NCI-H1105 (cell line): ENCODE results near the gene FBN2.
A peak's percentile ranks its signal among the peaks of the same experiment; 100 is the strongest.

ENCODE experiments used
- DNase-seq: peaks from one replicate; lab custom pipeline; 2025; lab: John Stamatoyannopoulos, UW

Gene FBN2

GRCh38 chr5:128252196-128252595, 285.8 kb downstream of the FBN2 start:
- no peak for DNase-seq

- no peak for DNase-seq
Observed at GRCh38 chr5:128245974-128246373, 292.1 kb downstream of the FBN2 start.

- DNase-seq = no peak
Observed at GRCh38 chr5:128243958-128244582, 294.0 kb downstream of the FBN2 start.

DNA sequence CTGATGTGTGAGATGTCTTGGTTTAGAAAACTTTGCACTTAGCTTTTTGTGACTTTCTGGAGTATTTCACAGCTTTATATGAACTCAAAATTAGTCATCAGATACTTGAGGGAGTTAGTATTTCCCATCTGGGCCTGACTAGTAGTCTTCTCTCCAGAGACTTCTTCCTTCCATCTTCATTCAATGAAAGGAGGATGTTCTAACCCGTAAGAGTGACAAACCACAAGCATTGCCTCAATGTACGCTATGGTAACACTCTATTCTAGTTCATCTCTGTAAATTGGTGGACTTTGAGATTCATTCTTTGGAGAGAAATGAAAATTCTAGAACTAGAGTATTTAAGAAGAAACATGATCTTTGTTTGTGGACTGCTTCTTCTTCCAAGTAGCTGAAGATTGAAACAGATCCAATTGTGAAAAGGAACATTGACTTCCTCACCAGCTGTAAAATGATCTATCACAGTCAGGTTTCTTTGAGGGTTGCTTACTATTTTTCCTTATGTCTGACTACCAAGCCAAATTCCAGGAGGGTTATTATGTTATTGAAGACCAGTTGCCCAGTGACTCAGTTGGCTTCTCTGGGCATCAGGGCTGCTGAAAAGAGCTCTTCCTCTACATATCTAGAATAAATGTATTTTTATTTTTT, 296.9 kb downstream of the FBN2 start:
- DNase-seq = no peak

GRCh38 chr5:128237546-128237945, 300.5 kb downstream of the FBN2 start:
- DNase-seq = no peak

DNA sequence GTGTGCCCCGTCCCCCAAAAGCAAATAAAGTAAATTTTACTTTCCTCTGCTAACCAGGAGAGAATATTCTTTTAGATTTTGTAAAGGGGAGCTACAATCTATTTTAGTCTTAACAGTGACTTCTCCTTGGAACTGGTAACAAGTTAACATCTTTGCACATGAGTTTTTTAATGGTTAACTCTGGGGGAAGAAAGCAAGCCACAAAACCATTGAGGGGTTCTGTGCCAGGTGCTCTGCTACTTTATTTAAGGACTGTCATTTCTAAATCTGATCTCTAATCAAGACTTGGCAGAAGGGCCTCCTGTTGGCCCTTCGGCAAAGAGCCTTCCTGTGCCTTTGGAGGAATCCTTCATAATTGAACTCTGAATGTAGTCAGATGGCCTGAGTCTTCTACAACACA, 301.0 kb downstream of the FBN2 start:
- no peak for DNase-seq

DNA sequence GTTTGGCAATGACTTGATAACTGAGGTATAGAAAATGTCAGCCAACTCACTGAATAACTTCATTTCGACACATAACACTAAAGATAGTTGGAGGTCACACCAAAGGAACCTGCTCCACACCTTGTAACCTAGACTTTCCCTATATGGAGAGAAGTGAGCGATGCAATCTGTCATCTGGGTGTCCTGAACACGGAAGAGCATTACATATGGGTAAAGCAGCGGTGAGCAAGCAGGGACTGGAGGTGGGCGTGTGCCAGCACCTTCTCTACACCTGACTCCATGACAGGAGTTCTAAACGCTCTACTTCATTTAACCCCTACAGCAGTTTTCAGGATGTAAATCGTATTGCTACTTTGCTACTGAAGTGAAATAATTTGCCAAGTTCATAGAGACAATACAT, 301.7 kb downstream of the FBN2 start:
- no peak for DNase-seq

DNA sequence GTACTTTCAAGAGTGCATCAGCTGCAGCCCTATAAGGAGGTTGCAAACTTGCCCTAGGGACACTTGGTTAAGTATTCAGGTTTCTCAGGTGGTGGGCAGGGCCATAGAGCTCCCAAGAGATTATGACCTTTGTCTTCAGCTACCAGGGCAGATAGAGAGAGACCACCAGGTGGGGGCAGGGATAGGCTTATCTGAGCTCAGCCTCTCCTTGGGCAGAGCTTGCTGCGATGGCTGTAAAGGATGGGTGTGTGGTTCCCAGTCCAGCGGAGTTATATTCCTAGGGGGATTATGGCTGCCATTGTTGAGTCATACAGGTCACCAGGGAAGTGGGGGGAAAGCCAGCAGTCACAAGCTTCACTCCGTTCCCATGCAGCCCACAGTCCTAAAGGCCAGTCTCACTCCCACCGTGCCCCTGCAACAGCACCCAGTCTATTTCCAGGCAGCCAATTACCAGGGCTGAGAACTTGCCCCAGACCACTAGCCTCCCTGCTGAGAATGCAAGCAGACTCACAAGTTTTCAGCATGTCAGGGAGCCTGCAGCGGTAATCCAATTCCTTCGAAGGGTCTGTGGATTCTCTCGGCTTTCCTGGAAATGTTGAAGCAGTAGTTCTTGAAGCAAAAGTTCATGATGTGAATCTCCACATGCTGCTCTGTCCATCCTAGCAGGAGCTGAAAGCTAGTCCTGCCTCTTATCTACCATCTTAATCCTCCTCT, 303.0 kb downstream of the FBN2 start:
- DNase-seq = no peak

DNA sequence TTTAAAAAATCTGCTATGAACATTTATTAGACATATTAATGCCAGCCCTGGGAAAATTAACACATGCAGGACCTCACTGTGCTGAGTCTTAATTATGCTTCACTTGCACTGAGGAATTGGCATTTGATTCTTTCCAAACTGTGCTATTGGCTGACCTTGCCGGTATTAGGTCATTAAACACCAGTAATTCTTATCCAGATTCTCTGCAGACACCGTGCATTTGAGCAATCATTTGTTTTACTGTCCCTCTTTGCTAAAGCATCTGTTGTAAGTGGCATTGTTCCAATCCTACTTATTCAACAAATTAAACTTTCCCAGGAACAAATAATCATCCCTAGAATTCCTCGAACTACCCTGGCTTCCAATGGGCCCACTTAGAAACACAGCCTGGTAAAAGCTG, 309.5 kb downstream of the FBN2 start:
- DNase-seq = no peak

DNA sequence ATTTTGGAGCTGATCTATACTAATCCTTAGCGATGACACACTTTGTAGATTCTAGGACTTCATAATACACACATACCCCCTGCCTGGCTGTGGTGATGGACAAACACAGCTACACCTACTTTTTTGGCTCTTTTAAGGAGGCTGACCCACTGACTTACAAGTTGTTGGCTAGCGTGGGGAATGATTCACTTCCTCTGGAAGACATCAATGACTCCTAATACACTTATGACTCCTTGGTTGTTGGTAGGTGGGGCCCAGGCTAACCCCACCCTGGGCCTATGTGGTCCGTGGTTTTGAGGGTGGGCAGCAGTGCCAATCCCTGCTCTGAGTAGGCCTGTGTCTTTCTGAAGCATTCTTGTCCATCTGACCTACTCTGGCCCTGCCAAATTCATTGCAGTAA, 310.0 kb downstream of the FBN2 start:
- no peak for DNase-seq

DNA sequence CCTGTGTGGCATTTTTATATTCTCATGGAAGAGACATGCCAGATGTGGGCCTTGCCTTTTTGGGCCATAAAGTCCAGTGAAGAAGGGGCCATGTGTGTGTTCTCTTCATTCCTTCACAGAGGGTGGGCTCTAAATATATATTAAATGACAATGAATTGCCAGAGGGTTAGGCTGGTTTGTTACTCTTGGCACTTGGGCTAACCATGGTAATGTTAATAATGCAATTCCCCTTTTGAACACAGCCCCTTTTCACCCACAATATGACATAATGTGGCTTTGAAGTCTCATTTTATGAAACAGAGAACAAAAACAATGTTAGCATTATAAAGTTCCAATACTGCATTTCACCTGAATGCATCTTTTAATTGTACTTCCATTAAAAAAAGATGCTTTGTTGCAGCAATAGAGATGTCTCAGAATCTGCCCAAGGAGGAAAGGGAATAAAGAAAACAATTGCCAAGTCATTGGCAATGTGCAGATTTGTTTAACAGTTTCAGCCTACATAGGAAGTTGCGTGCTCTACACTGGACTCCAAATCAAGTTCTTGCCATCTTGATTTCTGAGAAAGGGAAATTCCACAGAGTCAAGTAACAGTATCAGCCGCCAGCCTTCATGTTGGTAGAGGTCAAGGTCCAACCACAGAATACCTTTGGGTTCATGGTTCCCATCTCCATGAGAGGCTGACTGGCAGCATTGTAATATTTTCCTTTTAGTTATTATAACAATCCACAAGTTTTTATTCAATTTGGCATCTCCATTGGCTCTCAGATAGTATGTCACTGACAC, 312.6 kb downstream of the FBN2 start:
- DNase-seq = no peak

GRCh38 chr5:128224336-128224735, 313.7 kb downstream of the FBN2 start:
- DNase-seq = no peak

DNA sequence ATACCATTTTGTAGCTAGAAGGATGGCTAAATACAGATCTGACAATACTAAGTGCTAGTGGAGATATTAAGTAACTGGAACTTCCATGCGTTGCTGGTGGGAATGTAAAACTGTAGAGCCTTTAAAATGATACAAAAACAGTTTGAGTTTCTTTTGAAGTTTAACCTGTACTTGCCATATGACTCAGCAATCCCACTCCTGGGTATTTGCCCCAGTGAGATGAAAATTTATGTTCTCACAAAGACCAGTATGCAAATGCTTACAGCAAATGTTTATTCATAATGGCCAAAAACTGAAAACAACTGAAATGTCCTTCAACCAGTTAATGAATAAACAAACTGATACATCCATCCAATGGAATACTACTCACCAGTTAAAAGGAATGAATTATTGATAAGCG, 317.2 kb downstream of the FBN2 start:
- no peak for DNase-seq

DNA sequence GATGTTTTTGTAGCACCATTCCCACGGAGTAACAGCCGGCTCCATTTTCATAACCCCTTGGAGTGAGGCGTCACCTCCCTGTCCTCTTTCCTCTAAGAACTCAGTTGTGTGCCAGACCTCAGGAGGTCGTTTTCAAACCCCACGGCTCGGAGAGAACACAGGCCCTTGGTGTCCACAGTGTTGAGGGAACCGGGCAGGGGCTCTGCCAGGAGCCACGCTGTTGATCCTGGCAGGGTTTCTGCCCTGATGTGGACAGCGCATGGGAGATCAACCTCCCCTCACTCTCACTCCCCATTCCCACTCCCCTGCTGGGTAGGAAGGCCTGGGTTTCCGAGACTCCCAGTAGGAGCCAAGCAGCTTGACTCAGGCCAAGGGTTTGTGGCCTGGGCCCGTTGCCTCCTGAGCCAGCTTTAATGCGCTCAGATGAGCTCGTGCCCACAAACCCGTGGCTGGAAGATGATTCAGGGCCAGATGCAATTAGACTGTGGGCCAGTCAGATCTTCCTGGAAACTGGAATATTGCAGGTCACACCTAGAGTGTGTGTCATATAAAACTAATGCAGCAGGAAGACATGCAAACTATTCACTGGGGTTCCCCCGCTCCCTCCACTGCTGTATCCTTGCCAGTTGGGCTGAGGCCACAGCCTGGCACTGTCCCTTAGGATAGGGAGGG, 321.0 kb downstream of the FBN2 start:
- DNase-seq = no peak

GRCh38 chr5:128216285-128216684, 321.8 kb downstream of the FBN2 start:
- DNase-seq = no peak

DNA sequence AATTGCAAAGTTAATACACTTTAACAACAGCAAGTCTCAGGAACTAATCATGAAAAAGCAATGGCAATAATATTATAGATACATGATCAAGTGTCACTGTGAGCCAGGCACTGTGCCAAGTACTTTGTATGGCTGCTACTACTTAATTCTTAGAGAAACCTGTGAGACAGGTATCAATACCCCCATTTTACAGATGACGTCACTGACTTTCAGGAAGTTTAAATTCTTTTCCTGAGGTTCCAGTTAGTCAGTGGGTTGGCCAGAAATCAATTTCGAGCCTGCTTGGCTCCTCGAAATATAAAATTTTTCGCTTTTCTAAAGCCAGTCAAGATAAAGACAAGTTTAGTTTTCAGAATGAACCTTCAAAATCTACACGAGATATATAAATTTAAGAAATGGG, 324.2 kb downstream of the FBN2 start:
- no peak for DNase-seq

DNA sequence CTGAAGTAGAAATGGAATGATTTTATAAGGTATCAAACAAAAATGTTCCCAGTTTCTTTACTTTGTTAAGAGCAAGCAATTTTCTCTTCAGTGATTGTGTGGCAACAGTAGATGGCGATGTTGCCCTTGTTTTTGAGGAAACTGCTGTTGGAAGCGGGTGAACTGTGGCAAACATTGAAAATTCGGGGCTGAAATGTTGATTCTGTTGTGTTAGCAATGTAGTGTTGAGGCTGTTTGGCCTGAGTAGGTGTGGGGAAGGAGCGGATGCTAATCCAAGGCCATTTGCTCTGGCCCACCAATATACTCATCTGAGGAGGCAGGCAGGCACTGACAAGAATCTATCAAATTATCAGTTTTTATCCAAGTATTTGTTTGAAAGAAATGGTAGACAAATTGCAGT, 324.7 kb downstream of the FBN2 start:
- peak; percentile 27 for DNase-seq

DNA sequence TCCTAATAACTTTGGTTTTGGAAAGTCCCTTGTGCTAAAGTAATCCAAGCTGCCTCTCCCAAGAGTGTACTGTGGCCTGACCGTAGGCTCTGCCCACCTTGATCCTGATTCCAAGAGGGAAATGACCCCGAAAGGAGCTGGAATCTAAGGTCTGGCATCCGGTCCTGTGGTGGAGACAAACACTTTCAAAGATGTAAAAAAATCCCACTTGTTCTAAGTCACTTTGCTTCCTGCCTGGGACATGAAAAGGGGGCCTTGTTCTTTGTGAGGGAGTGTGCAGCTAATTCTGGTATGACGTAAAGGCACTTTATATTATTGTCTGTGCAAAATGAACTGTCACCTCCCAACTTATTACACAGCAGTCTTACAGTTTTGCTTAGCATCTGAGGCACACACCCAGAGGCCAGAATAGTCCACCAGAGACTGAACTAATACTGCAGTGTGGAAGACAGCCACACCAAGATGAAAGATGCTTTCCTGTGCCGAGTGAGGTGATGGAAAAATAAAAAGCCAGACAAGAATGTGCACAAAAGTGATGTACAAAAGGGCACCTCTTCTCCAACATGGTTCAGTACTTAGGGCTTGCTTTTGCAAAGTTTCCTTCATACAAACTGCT, 325.7 kb downstream of the FBN2 start:
- no peak for DNase-seq

GRCh38 chr5:128208436-128208835, 329.6 kb downstream of the FBN2 start:
- DNase-seq = no peak
